Parathyroid adenoma (tissue), 2 donors: Measurements from ENCODE around the gene CEP85L.

Experiments
- H2AFZ ChIP-seq: fragments of 300-600 bp; sonication (generic); one replicate; pipeline ENCODE4 v1.7.0; 2017; ENCODE audit warnings: antibody characterized with exemption, mild to moderate bottlenecking
- H3K27ac ChIP-seq: fragments of 300-600 bp; sonication (generic); one replicate; pipeline ENCODE4 v1.7.0; 2017
- H3K27me3 ChIP-seq: fragments of 300-600 bp; sonication (generic); one replicate; pipeline ENCODE4 v1.7.0; 2017; ENCODE audit warnings: low read length; ENCODE audit not compliant: control insufficient read depth, insufficient read depth
- H3K36me3 ChIP-seq: fragments of 300-600 bp; sonication (generic); one replicate; pipeline ENCODE4 v1.7.0; 2017; ENCODE audit warnings: low read length; ENCODE audit not compliant: control insufficient read depth, insufficient read depth
- H3K4me1 ChIP-seq: fragments of 300-600 bp; sonication (generic); one replicate; pipeline ENCODE4 v1.7.0; 2017; ENCODE audit warnings: control low read depth
- H3K4me2 ChIP-seq: fragments of 300-600 bp; sonication (generic); one replicate; pipeline ENCODE4 v1.7.0; 2017; ENCODE audit warnings: low read length
- H3K4me3 ChIP-seq: fragments of 300-600 bp; sonication (generic); one replicate; pipeline ENCODE4 v1.7.0; 2017; ENCODE audit warnings: low read depth, low read length
- H3K79me2 ChIP-seq: fragments of 300-600 bp; sonication (generic); one replicate; pipeline ENCODE4 v1.7.0; 2017; ENCODE audit warnings: control low read depth
- H3K9ac ChIP-seq: fragments of 300-600 bp; sonication (generic); one replicate; pipeline ENCODE4 v1.7.0; 2017; ENCODE audit warnings: mild to moderate bottlenecking
- H3K9me3 ChIP-seq: fragments of 300-600 bp; sonication (generic); one replicate; pipeline ENCODE4 v1.7.0; 2017; ENCODE audit warnings: low read length; ENCODE audit not compliant: control insufficient read depth
- CTCF ChIP-seq: fragments of 300-600 bp; sonication (generic); IDR thresholded peaks from one replicate; pipeline ENCODE4 v1.7.0; 2017; ENCODE audit warnings: antibody characterized with exemption, mild to moderate bottlenecking
- donor health status: primary hyperparathyroidism.

The CEP85L gene

GRCh38 chr6:118548613-118549012 lies 102.8 kb downstream of the CEP85L start:
- H3K9me3 ChIP-seq = no peaks in the 10 kb centered on the region
- H2AFZ ChIP-seq = no peak overlapping the region
- no peak for TF ChIP-seq CTCF
- no peaks in the 10 kb centered on the region for H3K27me3 ChIP-seq
- H3K4me1 ChIP-seq = peaks cover 3% of the 10 kb centered on the region
- peaks cover 10% of the 10 kb centered on the region for H3K79me2 ChIP-seq
- no peak overlapping the region for H3K9ac ChIP-seq
- H3K4me3 ChIP-seq = no peak overlapping the region
- H3K36me3 ChIP-seq = no peaks in the 10 kb centered on the region
- H3K27ac ChIP-seq = no peak overlapping the region
- H3K4me2 ChIP-seq = no peak overlapping the region

GRCh38 chr6:118548136-118548535 lies 103.3 kb downstream of the CEP85L start, which contains the start of gene PLN:
PLN (plus strand) TSS chr6:118548296; CDS start chr6:118558922, 10,626 bp downstream.
- Histone ChIP-seq H2AFZ (no peak within 1 kb of the TSS), H3K79me2 (peaks cover 10% of the 10 kb centered on the region), H3K27ac (no peak within 1 kb of the TSS), H3K4me2 (no peak within 1 kb of the TSS), H3K9ac (no peak within 1 kb of the TSS), H3K9me3 (no peaks in the 10 kb centered on the region), H3K27me3 (no peaks in the 10 kb centered on the region), H3K36me3 (no peaks in the 10 kb centered on the region), H3K4me3 (no peak within 1 kb of the TSS), H3K4me1 (no peaks in the 10 kb centered on the region)
- TF ChIP-seq CTCF = no peak

- no peak overlapping the region for H3K4me3 ChIP-seq
- no peak overlapping the region for H3K4me2 ChIP-seq
- H3K79me2 ChIP-seq = peaks cover 10% of the 10 kb centered on the region
- no peak overlapping the region for H3K27ac ChIP-seq
- no peak overlapping the region for H3K9ac ChIP-seq
- no peaks in the 10 kb centered on the region for H3K36me3 ChIP-seq
- no peaks in the 10 kb centered on the region for H3K4me1 ChIP-seq
- no peak for TF ChIP-seq CTCF
- H3K27me3 ChIP-seq = no peaks in the 10 kb centered on the region
- H3K9me3 ChIP-seq = no peaks in the 10 kb centered on the region
- no peak overlapping the region for H2AFZ ChIP-seq
Measured at GRCh38 chr6:118546880-118547218, 104.5 kb downstream of the CEP85L start.

- no peak overlapping the region for H3K4me3 ChIP-seq
Measured at GRCh38 chr6:118546164-118546879, 105.1 kb downstream of the CEP85L start.

More at GRCh38 chr6:118546164-118546879, 105.1 kb downstream of the CEP85L start:
- TF ChIP-seq CTCF = no peak
- Histone ChIP-seq H2AFZ (no peak overlapping the region), H3K36me3 (no peaks in the 10 kb centered on the region), H3K79me2 (peaks cover 10% of the 10 kb centered on the region), H3K27me3 (no peaks in the 10 kb centered on the region), H3K27ac (no peak overlapping the region), H3K4me2 (no peak overlapping the region), H3K9ac (no peak overlapping the region), H3K9me3 (no peaks in the 10 kb centered on the region), H3K4me1 (no peaks in the 10 kb centered on the region)
